AG20443 (cell line): ENCODE measurements around the gene MED31.
"Not testable (repeated sequence)": the region's sequence is repeated elsewhere in the genome, so short reads cannot be mapped to it uniquely, and the experiment has no call there.

Experiments
- DNase-seq: peaks from one replicate; pipeline ENCODE4 v3.0.0; 2012; ENCODE audit warnings: low spot score, mixed read lengths

MED31 gene

DNA sequence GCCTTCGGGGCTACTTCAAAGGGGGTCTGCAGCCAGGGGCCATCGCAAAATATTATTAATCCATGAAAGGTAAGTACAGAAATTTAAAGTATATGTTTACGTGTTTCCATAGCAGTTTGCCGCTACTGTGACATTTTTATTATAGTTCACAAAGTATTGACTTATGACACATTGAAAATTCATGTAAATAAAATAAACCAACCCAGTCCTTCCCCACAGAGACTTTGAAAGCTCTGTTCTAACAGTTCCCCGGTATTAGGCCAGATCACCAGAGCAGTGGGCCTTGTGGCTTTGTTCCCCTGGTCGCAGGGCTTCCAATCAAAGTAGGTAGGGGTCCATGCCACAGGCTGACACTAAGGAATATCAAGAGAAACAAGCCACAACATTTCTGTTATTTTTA, 24.8 kb downstream of the MED31 start:
- DNase-seq = no peak

DNA sequence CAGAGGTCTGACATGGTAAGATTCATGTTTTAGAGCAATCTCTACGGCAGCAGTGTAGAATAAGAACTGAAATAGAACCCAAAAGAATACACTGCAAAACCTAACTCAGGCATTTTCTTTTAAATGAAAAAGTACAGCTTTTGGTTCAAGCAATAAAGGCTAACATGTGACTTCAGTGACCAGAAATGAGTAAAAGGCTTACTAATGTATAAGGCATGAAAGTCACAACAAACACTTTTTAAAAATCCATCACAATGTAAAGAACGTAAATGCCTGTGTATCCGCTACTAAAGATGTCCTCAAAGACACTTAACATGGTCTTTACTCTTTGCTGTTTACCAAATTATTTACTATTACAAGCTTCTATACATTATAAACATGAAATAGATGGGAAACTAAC, 27.5 kb downstream of the MED31 start:
- DNase-seq = no peak

DNA sequence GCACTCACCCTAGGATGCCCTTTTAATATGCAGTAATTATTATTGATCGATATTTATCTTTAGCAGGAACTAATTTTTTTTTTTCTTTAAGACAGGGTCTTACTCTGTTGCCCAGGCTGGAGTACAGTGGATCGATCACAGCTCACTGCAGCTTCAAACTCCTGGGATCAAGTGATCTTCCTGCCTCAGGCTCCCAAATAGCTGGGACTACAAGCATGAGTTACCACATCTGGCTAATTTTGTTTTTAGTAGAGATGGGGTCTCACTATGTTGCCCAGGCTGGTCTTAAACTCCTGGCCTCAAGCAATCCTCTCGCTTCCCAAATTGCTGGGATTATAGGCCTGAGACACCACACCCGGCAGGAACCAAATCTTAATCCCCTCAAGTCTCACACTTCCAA, 40.2 kb downstream of the MED31 start:
- DNase-seq = no peak

DNA sequence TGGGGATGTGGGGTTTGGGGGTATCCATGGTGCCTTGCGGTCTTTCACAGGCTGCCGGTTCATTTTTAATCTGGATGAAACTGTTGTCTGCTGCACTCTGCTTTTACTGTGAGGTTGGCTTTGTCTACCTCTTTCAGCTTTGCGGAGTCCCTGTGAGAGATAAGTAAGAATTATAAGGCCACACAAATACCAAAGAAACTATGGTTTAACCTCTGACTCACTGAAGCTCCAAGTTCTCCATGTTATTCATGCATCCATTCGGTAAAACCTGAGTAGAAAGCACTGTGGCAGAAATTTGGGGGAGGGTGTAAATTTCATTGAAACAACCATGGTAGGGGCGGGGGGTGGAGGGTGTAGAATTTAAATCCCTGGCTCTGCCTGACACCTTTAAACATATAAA, 41.4 kb downstream of the MED31 start:
- DNase-seq = no peak

- DNase-seq = peak; percentile 13
These were observed 43.1 kb downstream of the MED31 start for GRCh38 chr17:6608321-6608720.

DNA sequence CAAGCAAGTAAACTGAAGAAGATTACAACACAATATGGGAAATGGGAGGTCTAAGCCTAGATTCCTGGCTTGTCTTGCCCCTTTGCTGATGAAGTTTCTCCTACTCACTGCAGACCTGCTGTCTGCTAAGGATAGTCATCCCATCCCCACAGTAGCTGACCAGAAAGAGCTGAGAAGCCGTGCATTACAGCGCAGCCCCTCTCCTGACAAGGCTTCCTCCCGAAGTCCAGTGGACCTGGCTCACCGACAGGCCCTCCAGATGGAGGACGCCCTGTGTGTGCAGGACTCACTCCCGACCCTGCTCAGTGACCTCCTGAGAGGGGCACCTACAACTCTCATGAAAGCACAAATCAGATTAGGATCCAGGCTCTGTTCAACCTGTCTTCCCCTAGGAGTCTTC, 46.3 kb downstream of the MED31 start:
- DNase-seq = no peak

- no peak for DNase-seq
These were observed 47.6 kb downstream of the MED31 start for GRCh38 chr17:6603744-6604325.

DNA sequence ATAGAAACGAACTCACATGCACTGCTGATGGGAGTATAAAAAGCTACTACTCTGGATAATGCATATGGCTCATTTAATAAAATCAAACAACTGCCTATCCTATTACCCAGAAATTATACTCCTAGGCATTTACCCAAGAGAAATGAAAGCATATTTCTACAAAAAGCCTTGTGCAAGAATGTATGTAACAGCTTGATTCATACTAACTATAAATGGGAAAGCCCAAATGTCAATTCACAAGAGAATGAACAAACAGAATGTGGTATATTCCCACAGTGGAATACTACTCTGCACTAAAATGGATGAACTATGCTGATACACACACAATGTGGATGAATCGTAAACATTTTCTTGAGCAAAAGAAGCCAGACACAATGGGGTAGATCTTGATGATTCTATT, 49.3 kb downstream of the MED31 start:
- no peak for DNase-seq

- no peak for DNase-seq
These were observed 52.0 kb downstream of the MED31 start for GRCh38 chr17:6599364-6599763.

DNA sequence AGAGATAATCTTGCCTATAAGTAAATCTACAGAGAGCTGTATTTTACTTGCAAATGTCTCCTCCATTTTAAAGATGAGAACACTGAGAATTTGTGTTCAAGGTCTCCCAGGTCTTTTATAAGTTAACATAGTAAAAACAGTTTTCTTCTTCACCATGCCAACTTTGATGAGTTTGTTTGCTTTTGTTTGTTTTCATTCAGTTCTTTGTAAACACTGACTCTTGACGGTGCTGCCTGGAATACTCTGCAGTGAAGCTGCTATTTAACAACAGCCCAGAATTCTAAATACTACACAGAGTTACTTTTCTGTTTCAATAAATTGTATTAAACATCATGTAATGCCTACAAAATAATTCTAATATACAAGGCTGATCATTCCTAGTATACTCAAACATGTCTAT, 53.7 kb downstream of the MED31 start:
- DNase-seq = no peak

DNA sequence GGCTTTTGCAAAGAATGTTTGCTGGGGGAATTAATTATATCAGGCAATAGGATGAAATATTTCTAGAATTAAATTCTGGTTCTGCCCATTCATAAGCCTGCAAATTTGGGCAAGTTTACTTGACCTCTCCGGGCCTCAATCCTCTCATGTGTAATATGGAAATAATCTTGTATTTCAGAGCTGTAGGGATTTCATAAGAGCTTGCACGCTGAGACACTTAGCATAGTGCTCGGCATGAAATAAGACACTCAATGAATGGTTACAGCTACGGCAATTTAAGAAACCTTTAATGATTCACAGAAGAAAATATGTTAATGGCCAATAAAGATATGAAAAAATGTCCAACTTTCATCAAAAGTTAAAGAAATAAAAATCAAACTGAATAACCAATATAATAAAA, 54.5 kb downstream of the MED31 start:
- no peak for DNase-seq

DNA sequence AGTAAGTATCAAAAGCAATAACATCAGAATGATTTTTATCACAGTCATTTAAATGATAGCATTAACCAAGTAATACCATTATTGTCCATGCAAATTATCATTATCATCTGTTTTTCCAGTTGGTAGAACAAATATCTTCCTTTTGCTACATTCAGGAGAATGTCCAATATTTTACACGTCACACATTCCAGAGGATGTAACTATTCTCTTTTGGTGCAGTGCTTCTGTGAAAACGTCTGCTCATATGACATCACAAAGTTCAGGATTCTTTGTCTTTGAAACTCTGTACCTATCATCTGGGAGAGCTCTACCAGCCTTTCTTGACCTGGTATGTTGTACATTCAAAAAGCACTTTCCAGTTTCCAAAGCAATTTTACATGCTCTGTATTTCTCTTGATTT, 54.9 kb downstream of the MED31 start:
- no peak for DNase-seq

DNA sequence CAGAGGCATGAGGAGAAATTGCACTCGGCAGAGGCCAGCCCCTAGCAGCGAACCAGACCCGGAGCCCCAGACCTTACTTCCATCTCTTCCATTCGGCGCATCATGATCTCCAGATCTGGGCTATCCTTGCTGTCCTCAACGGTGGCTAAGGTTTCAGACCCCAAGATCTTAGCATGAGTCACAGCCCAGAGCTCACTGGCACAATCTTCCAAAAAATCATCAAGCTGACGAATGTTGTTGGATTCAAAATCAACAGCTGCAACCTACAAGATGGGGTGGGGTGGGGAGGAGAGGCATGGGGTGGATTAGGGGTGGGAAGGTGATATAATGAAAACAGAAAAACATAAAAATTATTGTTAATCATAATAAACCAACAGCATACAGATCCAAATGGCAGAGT, 55.3 kb downstream of the MED31 start:
- DNase-seq = no peak

GRCh38 chr17:6593371-6593770, 58.0 kb downstream of the MED31 start:
- not testable (repeated sequence) for DNase-seq
